H9 (cell line): ENCODE data around the gene MANF. TPM values are rescaled to one million over a fixed set of nuclear protein-coding genes. Genes with fewer than 3 reads are reported as not detected.
A peak's percentile ranks its signal among the peaks of the same experiment; 100 is the strongest.

Source experiments
- DNase-seq: peaks from one replicate; pipeline ENCODE4 v3.0.0-alpha.2; 2017
- H2AFZ ChIP-seq: one replicate; pipeline ENCODE4 v1.6.1; 2013; ENCODE audit warnings: mild to moderate bottlenecking, low read length, control low read depth, moderate library complexity
- H2AK5ac ChIP-seq: 2 replicates; pipeline ENCODE4 v1.6.1; 2013; ENCODE audit warnings: low read length, control low read depth, mixed read lengths; ENCODE audit not compliant: insufficient read length
- H2BK120ac ChIP-seq: one replicate; pipeline ENCODE4 v1.6.1; 2013; ENCODE audit warnings: low read depth, mild to moderate bottlenecking, low read length, control low read depth, inconsistent platforms; ENCODE audit not compliant: poor library complexity, severe bottlenecking
- H2BK12ac ChIP-seq: 2 replicates; pipeline ENCODE4 v1.6.1; 2013; ENCODE audit warnings: low read length, control low read depth, mixed read lengths, low read depth; ENCODE audit not compliant: insufficient read length
- H2BK15ac ChIP-seq: 2 replicates; pipeline ENCODE4 v1.6.1; 2013; ENCODE audit warnings: low read depth, low read length, control low read depth
- H2BK20ac ChIP-seq: one replicate; pipeline ENCODE4 v1.6.1; 2013; ENCODE audit warnings: low read depth, mild to moderate bottlenecking, low read length, control low read depth, inconsistent platforms; ENCODE audit not compliant: poor library complexity, severe bottlenecking
- H2BK5ac ChIP-seq: 2 replicates; pipeline ENCODE4 v1.6.1; 2013; ENCODE audit warnings: low read length, control low read depth, mixed read lengths; ENCODE audit not compliant: insufficient read length
- H3K14ac ChIP-seq: 2 replicates; pipeline ENCODE4 v1.6.1; 2013; ENCODE audit warnings: low read length, control low read depth; ENCODE audit not compliant: insufficient read depth
- H3K18ac ChIP-seq: 2 replicates; pipeline ENCODE4 v1.6.1; 2013; ENCODE audit warnings: low read depth, mild to moderate bottlenecking, mixed read lengths, low read length, control low read depth; ENCODE audit not compliant: insufficient read length
- H3K23ac ChIP-seq: 2 replicates; pipeline ENCODE4 v1.6.1; 2013; ENCODE audit warnings: low read length, control low read depth, mixed read lengths, low read depth; ENCODE audit not compliant: insufficient read length
- H3K23me2 ChIP-seq: 2 replicates; pipeline ENCODE4 v1.6.1; 2013; ENCODE audit warnings: low read depth, mild to moderate bottlenecking, mixed read lengths, low read length, control low read depth; ENCODE audit not compliant: insufficient read length, poor library complexity, severe bottlenecking
- H3K27ac ChIP-seq: 2 replicates; pipeline ENCODE4 v1.5.1; 2013; ENCODE audit warnings: low read length, control low read depth, mixed read lengths, low read depth; ENCODE audit not compliant: insufficient read length
- H3K27me3 ChIP-seq: 2 replicates; pipeline ENCODE4 v1.6.1; 2013; ENCODE audit warnings: low read length, control low read depth, inconsistent platforms; ENCODE audit not compliant: insufficient read depth
- H3K4ac ChIP-seq: 2 replicates; pipeline ENCODE4 v1.6.1; 2013; ENCODE audit warnings: low read depth, mild to moderate bottlenecking, control low read depth, inconsistent platforms, low read length, moderate library complexity
- H3K4me1 ChIP-seq: 2 replicates; pipeline ENCODE4 v1.6.1; 2013; ENCODE audit warnings: low read length, control low read depth, inconsistent platforms; ENCODE audit not compliant: insufficient read depth
- H3K4me2 ChIP-seq: 2 replicates; pipeline ENCODE4 v1.6.1; 2013; ENCODE audit warnings: low read length, control low read depth, mixed read lengths; ENCODE audit not compliant: insufficient read length, insufficient read depth
- H3K56ac ChIP-seq: 2 replicates; pipeline ENCODE4 v1.6.1; 2013; ENCODE audit warnings: low read depth, mild to moderate bottlenecking, mixed read lengths, low read length, control low read depth; ENCODE audit not compliant: insufficient read length
- H3K79me1 ChIP-seq: 2 replicates; pipeline ENCODE4 v1.6.1; 2013; ENCODE audit warnings: low read depth, mild to moderate bottlenecking, moderate library complexity, low read length, control low read depth, inconsistent platforms; ENCODE audit not compliant: insufficient read depth, poor library complexity, severe bottlenecking
- H3K79me2 ChIP-seq: 2 replicates; pipeline ENCODE4 v1.6.1; 2013; ENCODE audit warnings: low read length, control low read depth, inconsistent platforms; ENCODE audit not compliant: insufficient read depth
- H3K9ac ChIP-seq: 2 replicates; pipeline ENCODE4 v1.6.1; 2013; ENCODE audit warnings: low read length, control low read depth, mixed read lengths; ENCODE audit not compliant: insufficient read length; ENCODE audit errors: extremely low read depth
- H3K9me3 ChIP-seq: one replicate; pipeline ENCODE4 v1.6.1; 2013; ENCODE audit warnings: low read depth, low read length, inconsistent platforms; ENCODE audit not compliant: control insufficient read depth
- H3T11ph ChIP-seq: one replicate; pipeline ENCODE4 v1.6.1; 2013; ENCODE audit warnings: mild to moderate bottlenecking, low read length, control low read depth, inconsistent platforms
- H4K20me1 ChIP-seq: one replicate; pipeline ENCODE4 v1.6.1; 2013; ENCODE audit not compliant: control insufficient read depth, insufficient read length, insufficient read depth
- H4K5ac ChIP-seq: 2 replicates; pipeline ENCODE4 v1.6.1; 2013; ENCODE audit warnings: low read depth, mild to moderate bottlenecking, mixed read lengths, low read length, control low read depth; ENCODE audit not compliant: insufficient read length
- H4K8ac ChIP-seq: replicated peaks from 2 replicates; pipeline ENCODE4 v1.6.1; 2013; ENCODE audit warnings: low read length, control low read depth, mixed read lengths, low read depth; ENCODE audit not compliant: insufficient read length
- H4K91ac ChIP-seq: 2 replicates; pipeline ENCODE4 v1.6.1; 2013; ENCODE audit warnings: low read depth, mild to moderate bottlenecking, moderate library complexity, mixed read lengths, low read length, control low read depth; ENCODE audit not compliant: insufficient read length
- H3K27ac Mint-ChIP-seq, 3 experiments: 2 replicates in 2 of 3; 3 replicates in 1 of 3; pipeline ENCODE4 v1.8.0; 2020 to 2021; ENCODE audit warnings: mixed read lengths in 3 of 3, mild to moderate bottlenecking in 1 of 3, moderate library complexity in 1 of 3
- H3K27me3 Mint-ChIP-seq: 2 replicates; pipeline ENCODE4 v1.8.0; 2021; ENCODE audit warnings: low read depth, mild to moderate bottlenecking, moderate library complexity, mixed read lengths
- H3K36me3 Mint-ChIP-seq, 3 experiments: 2 replicates in 2 of 3; 3 replicates in 1 of 3; pipeline ENCODE4 v1.8.0; 2020 to 2021; ENCODE audit warnings: low read depth in 3 of 3, mixed read lengths in 3 of 3; ENCODE audit not compliant: insufficient read depth in 1 of 3
- H3K4me1 Mint-ChIP-seq, 2 experiments: 2 replicates each; pipeline ENCODE4 v1.8.0; 2020; ENCODE audit warnings: mixed read lengths in 2 of 2
- H3K4me3 Mint-ChIP-seq, 2 experiments: 2 replicates in 1 of 2; 3 replicates in 1 of 2; pipeline ENCODE4 v1.8.0; 2020 to 2021; ENCODE audit warnings: mild to moderate bottlenecking in 2 of 2, mixed read lengths in 2 of 2, moderate library complexity in 1 of 2
- H3K9me3 Mint-ChIP-seq, 2 experiments: 2 replicates in 1 of 2; 3 replicates in 1 of 2; pipeline ENCODE4 v1.8.0; 2020; ENCODE audit warnings: mild to moderate bottlenecking in 2 of 2, mixed read lengths in 2 of 2, moderate library complexity in 1 of 2
- CTCF ChIP-seq: fragments of 200-600 bp; sonication (generic); conservative IDR thresholded peaks from 3 replicates; pipeline ENCODE4 v1.8.0; 2021; ENCODE audit warnings: antibody characterized with exemption, mild to moderate bottlenecking
- WGBS: extraction: QIAGEN DNeasy Blood & Tissue Kit; methylation state at CpG from one replicate; pipeline ENCODE4 v1.1.7; 2013; ENCODE audit warnings: missing lambda C conversion rate, low lambda C conversion rate, mixed read lengths; ENCODE audit not compliant: insufficient read length; ENCODE audit errors: extremely low coverage; 5-methylcytosine and 5-hydroxymethylcytosine counted together
- total RNA-seq: library from RNA; stranded (reverse); gene quantifications from 2 replicates; pipeline ENCODE4 v1.2.1, GENCODE V29; 2021

Gene MANF
- total RNA-seq, 1 experiment from 2014 or later, result 148 TPM

GRCh38 chr3:51336261-51336660, 48.8 kb upstream of the MANF start:
- Mint-ChIP-seq H3K4me3 (no peak overlapping the region), H3K27ac (peak overlapping the region in 1 of 3 experiments; percentile 70; a peak in 1 of 7 replicates), H3K9me3 (no peaks in the 10 kb centered on the region), H3K27me3 (no peaks in the 10 kb centered on the region), H3K36me3 (peaks cover 8 to 31% (median 13%) of the 10 kb centered on the region in 3 experiments), H3K4me1 (peaks cover 20 to 23% of the 10 kb centered on the region in 2 experiments)
- Histone ChIP-seq H3K14ac (no peak overlapping the region), H3K4ac (no peak overlapping the region), H3K9me3 (no peaks in the 10 kb centered on the region), H3K4me1 (peaks cover 12% of the 10 kb centered on the region), H3K79me1 (no peaks in the 10 kb centered on the region), H3K23me2 (no peaks in the 10 kb centered on the region), H4K5ac (no peak overlapping the region), H2BK12ac (no peak overlapping the region), H2AK5ac (no peak overlapping the region), H2BK20ac (no peak overlapping the region), H2AFZ (no peak overlapping the region), H3K9ac (no peak overlapping the region), H3T11ph (no peak overlapping the region), H4K8ac (no peak overlapping the region), H2BK120ac (no peak overlapping the region), H4K20me1 (no peaks in the 10 kb centered on the region), H2BK5ac (no peak overlapping the region), H3K79me2 (no peaks in the 10 kb centered on the region), H3K18ac (no peak overlapping the region), H3K27ac (no peak overlapping the region), H3K4me2 (no peak overlapping the region), H2BK15ac (no peak overlapping the region), H3K27me3 (no peaks in the 10 kb centered on the region), H4K91ac (no peak overlapping the region), H3K56ac (no peak overlapping the region), H3K23ac (no peak overlapping the region)
- DNase-seq, result peak; percentile 39
- no CpG with 5 or more reads among the region's 1 CpG for WGBS
- no peak; the same call in 2 of the 3 replicates for TF ChIP-seq CTCF
